8988T (cell line): ENCODE measurements around the gene RAB11FIP5.

ENCODE experiments used
- DNase-seq: peaks from one replicate; pipeline ENCODE4 v3.0.0; 2011

RAB11FIP5 gene

DNA sequence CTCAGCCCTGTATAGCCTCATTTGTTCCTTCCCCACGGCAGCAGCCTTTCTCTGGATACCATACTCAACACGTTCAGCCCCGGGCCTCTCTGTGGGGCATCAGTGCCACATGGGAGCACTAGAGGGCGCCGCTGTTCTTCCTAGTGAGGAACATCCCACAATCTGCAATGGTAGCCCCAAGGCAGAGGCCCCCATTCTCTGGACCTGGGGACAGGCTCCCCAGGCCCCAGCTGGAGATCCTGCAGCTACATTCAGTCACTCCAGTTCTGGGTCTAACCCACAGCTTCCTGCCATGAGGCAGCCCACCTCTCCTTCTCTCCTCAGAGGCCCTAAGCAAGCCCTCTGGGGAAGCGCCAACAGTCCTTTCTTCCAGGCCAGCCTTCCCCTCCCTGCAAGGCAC lies 27.1 kb downstream of the RAB11FIP5 start:
- peak; percentile 90 for DNase-seq

DNA sequence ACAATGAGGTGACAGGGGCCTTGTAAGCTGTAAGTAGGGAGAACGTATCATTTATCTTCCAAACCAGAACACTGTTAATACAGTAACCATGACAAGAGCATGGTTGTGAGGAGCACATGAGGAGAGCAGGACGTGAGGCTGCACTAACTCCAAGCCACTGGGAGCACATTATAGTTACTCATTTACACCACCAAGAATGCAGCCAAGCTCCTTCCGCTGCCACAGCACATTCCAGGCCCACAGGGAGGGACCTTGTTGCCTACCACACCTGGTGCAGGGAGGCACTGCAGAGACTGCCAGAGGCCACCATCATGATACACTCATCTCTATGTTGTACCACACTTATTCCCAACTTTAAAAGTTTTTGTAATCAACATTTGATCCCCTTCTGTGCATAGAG lies 27.8 kb downstream of the RAB11FIP5 start:
- no peak for DNase-seq

DNA sequence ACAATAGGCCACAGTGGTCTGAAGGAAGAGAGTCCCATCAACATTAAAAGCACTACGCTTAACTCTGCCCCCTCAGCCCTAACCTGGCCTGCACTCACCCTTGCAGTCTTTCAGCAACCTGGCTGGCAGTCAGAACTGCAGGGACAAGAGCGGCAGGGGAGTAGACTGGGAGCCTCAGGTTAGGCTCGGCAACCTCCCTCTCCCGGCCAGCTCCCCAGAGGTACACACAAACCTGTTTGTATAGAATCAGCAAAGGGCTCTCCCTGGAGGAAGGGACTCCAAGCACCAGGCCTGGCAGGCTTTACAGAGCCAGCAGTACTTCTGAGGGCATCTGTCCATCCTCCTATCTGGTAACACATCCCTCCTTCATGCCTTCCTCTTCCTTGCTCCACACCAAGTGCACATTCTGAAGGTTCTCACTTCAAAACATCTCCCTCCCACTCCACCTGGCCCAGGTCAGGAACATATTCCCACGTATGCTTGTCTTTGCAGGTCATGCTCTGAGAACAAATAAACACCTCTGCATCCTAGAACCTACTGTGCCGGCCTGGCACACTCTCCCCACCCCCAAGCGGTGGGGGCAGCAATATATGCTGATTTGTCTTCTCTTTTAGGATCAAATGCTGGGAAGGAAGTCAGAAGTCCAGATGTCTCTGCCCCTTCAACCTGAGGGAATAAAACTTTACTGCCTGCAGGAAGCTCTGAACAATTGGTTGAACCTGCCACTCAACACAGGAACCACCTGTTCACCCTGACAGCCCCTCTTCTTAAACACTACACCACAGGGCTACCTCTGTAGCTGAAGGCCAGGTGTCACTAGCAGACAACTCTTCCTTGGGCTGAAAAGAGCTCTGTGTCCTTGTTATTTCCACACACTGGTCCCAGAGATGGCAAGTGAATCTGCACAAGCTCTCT lies 28.6 kb downstream of the RAB11FIP5 start:
- no peak for DNase-seq

DNA sequence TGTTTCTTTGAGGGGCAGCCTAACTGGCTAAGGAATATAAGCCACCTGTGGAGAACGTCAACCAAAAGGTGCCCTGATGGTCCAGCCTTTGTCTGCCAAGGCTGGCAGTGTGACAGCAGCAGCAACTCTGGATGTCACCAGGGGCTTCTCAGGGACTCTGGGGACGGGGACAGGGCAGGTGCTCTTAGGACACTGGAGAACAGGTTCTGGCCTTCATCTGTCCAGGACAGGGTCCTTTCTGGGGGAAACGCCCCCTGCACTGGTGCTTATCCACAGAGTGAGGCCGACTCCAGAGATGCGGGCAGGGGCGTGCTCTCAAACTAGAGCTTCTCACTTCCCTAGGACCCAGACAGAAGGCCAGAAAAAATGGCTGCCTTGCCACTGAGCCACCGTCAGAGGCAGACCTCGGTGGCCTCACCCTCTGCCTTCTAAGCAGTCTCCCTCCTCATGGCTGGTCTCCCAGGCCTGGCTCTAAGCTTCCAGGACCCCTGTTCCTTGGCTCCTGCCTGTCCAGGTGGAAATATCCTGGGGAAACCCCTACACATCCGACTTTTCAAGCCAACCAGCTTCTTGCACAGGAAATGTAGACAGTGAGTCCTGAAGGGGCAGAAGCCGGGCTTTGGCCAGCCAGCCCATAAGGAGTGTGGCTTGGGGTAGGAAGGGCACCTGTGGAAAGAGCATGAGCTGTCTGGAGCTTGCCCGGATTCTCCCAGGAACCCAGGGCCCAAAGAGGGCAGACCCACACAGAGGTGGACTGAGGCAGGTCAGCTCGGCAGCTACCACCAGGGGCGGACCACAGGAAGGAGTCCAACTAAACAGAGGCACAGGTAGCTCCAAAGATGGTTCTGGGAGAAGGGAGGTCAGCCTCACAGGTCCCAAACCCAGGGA lies 30.0 kb downstream of the RAB11FIP5 start:
- DNase-seq: no peak

DNA sequence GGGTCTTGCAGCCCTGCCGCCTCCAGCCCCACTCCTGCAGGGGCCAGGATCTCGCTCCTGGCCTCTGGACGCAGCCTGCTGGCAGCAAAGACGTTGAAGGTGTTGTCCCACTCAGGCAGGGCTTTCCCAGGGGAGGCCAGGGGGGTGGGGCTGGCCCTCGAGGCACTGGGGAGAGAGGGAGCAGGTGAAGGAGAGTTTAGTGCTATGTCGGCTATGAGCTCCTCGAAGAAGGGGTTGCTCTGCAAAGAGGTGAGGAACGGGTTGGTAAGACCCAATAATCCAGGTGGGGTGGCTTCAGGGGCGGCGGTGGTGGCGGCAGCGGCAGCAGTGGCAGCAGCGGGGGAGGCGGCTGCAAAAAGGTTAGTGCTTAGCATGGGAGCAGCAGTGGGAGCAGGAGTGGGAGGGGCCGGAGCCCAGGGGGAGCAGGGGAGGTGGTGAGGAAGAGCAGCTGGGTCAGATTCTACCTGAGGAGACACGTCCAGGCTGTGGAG lies 31.5 kb downstream of the RAB11FIP5 start:
- DNase-seq: no peak

DNA sequence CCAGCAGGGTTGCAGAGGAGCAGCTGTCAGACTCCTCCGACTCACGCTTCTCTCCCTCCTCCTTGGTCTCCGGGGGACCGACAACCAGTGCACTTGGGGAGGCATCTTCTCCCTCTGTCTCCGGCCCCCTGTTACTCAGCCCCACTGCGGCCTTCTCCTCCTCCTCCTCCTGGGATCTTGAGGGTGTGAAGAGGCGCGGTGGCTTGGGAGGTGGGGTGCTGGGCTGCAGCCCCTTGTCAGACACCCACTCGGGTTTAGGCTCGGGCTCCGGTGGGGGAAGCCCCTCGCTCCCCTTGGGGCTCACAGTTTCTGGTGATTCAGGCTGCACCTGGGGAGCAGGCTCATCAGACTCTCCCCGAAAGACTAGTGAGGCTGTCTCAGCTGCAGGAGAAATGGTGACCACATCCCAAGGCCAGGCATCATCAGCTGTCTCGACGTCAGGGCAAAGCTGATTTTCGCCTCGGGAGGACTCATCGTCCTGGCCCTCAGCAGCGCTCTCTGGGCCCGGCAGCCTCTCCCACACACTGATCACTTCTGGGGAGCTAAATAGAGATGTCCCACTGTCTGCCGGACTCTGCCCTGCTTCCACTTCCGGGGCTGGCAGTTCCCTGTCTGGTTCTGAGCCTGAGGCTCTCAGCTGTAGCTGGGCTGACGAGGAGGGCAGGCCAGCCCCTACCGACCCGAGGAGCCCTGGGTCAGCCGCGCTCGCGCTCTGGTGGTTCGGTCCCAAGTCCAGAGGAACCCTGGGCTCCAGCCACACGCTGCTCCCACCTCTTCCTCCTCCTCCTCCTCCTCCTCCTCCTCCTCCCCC lies 32.2 kb downstream of the RAB11FIP5 start:
- no peak for DNase-seq

DNA sequence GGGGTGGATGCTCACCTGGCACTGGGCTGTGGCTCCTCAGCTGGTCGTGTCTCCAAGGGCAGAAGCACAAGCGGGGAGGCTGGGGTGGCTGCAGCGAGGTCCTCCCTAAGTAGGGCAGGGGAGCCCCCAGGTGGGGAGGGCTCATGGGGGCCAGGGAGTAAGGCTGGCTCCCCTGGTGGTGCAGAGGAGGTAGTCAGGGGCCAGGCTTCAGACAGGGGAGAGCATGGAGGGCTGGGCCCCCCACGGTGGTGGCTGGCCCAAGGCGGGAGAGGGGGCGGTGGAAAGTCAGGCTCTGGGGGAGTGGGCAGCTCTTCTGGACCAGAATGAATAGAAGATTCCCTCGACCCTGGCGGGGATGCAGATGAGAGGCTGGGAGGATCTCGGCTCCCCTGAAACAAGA lies 33.1 kb downstream of the RAB11FIP5 start:
- no peak for DNase-seq

DNA sequence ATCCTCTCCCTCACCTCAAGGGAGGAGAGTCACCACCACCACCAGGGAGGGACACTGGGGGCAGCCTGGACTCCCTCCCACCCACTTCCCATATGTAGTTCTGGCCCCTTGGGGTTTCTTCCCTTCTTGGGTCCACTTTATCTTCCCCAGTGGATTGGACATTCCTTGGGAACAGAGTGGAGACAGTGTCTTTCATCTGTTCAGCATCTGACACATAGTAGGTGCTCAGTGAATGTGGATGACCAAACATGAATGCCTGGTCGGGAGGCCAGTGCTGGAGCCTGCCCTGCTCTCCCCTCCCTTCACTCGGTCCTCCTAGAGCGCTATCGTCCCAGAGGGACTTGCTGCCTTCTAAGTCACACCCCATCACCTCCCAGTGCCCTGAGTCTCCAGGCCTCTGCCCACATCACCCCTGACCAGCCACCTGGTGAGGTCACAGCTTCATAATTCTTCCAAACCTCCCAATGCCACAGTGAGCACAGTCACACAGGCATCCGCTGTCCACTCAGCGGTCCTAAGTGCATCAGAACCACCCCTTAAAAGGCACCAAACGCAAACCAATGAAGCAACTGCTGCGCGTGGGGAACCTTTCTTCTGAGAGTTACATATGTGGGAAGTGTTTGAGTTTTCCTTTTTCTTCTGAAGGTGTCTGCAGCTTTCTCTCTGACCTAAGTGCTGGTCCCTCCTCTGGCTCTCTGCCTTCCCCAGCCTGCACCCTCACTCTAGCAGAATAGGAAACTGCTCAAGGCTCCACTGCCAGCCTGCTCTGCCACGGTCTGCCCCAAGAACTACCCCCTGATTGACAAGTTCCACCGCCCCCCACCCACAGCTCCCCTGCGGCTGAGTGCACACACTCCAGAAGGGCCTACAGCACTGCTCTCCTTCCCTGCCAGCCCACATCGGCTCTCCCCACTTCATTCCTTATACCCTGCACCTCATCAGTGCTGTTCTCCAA lies 34.0 kb downstream of the RAB11FIP5 start:
- DNase-seq: no peak

DNA sequence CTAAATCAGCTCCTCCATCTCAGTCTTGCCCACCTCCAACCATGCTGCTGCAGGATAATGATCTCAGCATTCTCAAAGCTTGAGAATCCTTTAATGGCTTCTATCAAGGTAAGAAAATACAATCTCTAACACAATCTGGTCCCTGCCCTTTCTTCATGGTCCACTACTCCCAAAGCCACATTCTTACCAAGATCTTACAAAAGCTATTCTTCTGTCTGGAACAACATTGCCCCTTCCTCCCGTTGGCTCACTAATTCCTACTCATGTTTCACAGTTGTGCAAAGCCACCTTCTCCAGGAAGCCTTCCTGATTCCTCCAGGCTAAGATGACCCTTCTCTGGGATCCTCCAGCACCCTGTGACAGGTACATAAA lies 35.3 kb downstream of the RAB11FIP5 start:
- no peak for DNase-seq

DNA sequence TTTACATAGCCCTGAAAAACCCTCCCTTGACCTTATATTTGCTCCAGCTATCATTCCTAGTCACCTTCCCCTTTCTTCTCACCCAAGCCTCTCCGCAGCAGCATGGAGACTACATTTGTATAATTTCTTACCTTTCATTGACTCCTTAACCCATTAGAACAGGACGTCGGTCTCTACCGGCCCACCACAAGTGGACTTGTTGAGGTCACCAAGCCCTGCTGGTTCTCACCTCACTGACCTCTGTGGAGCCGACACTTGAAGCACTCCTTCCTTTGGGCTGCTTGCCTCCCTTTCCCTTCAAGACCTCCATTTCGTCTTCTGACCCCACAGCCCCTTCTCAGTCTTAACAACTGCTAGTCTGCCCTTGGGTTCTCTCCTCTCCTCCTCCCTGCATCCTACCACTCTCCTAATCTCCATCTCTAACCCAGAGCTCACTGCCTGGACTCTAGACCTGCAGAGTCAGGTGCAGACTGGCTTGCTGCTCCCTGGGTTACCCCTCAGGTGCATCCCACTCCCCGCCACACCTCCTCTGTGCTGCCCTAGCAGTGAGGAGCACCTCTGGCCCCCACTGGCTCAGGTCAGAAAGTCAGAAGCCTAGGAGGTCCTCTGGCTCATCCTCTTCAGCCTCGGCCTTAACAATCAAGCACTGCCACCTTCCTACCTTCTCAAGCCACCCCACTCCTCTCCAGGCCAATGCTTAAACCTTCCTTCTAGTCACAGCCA lies 35.9 kb downstream of the RAB11FIP5 start:
- no peak for DNase-seq

DNA sequence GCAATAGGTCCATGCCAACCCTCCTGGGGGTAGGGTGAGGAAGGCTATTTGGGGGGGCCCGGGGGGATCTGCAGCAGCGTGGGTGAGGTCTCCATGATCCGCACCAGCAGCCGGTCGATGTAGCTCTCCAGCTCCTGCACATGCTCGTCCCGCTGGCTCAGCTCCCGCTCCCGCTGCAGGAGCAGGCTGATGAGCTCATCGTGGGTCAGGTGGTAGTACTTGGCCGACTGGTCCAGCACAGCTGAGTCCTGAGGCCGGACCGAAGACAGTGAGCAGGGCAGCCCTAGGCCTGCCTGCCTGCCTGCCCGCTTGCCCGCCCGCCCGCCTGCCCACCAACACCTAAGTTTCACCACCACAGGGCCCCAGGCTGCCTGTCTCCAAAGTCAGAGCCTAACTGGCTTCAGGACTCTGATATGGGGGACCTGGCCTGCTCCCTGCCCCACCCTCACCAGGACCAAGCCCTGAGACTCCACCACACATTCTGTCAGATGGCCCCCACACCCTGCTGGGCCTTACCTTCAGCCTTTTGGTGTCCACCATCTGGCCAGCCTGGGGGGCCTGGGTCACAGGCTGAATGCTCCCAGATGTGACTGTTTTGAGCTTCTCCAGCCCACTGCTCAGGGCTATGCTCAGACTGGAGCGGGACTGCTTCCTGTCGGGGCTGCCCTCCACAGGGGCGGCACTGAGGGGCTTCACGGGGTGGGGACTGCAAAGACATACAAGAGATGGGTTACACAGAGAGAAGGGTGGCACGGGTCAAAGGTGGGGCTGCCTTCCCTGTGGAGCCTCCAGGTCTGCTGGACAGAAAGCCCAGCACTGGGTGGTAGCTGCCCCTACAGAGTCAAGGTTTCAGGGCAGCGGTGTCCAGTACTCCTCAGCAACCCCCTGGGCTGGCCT lies 37.0 kb downstream of the RAB11FIP5 start:
- no peak for DNase-seq

DNA sequence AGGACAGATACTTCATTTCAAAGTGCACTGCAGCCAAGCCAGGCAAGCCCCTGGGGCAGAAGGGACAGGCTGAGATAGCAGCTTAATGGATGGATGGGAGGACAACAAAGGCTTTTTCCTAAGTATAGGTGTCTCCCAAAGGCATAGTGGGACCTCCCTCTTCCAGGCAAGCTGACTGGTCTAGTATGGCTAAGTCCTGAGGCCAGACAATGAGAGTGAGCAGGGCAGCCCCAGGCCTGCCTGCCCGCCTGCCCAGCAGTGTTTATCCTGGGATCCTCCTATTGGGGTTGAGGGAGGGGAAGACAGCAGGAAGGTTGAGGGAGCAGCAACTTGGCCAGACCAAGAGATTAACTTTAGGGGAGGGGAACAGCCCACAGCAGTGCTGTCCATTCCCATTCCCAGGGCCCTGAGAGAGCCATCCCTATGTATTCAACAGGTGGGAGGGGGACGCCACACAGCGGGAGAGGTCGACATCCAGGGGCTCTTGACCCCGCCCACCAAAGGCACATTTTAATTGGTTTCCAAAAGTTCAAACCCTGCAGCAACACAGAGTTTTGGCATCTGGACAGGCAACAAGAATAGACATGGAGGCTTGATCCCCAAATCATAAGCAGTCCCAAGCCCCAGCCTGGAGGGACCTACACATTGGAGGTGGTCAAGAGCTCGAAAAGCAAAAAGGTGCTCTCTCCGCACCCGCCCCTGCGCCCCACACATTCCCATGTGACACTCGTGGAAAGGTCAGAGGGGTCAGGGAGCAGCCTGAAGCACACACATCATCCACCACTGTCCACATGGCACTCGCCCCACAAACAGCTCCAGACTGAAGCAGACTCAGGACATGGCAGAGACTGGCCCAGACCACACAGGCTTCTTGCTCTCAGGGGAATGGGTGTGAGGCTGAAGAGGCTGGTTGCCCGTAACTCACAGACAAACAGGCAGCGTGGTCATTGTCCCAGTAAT lies 38.4 kb downstream of the RAB11FIP5 start:
- DNase-seq: no peak

DNA sequence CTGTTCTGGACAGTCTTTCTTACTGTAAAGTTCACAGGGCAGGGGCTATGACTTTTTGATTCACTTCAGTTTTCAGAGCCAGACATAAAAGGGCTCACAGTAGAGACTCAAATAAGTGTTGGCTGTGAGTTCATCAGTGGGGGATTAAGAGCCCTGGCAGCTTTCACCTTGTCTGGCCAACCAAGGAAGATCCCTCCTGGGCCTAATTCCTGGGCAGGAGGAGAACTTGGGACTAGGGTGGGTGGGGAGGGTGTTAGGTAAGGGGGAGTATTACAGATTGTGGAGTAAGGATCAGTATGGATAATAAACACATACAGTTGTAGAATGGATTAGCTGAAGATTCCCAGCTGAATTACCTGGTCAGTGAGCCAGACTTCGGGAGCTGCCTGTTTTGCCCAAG lies 40.3 kb downstream of the RAB11FIP5 start:
- no peak for DNase-seq

DNA sequence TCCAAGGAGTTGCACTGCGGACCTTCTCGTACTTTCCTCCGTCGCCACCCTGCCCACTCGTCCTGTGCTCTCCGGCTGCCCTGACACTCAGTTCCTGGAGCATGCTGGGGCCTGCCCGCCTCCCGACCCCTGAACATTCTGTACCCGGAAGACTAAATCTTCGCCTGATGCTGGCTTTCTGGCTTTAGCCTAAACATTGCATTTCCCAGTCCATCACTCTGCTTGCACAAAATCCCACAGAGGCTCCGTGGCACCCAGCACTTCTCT lies 40.7 kb downstream of the RAB11FIP5 start:
- no peak for DNase-seq

DNA sequence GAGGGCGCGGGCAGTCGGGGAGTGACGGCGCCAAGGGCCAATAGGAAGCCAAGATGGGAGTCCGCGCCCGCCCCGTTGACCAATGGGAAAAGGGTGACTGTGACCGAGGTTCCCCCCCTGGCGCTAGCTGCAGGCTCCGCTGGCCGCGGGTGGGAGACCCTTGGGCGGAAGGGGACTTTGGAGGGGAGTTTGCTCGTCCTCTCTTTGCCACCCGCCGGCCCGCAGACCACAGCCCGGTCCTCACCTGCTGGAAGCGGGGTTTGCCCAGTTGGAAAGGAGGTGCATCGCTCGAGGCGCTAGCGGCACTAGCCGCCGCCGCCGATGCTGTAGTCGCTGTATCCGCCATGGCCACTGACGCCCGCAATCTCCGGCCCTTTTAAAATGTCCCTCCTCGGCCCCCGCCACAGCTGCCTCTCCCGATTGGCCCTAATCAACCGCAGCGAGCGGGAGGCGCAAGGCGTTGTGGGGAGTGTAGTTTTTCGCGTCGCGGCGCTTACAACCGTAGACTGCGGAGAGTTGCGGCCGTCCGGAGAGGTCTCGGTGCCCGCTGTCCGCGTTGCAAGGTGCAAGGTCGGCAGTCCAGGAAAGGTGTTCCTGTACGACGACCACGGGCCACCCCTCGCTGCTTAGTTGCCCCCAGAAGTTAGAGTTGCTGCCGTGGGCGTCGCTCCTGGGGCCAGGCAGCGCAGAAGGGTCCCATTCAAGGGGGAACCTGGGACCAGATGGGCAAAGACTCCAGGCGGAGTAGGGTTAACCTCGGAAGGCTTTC lies 41.2 kb downstream of the RAB11FIP5 start, which contains the start of gene SFXN5:
SFXN5 (minus strand) TSS at position 353 of the 769 bp plus-strand sequence; CDS start at position 346, 7 bp downstream.
- DNase-seq: peak; percentile 96

DNA sequence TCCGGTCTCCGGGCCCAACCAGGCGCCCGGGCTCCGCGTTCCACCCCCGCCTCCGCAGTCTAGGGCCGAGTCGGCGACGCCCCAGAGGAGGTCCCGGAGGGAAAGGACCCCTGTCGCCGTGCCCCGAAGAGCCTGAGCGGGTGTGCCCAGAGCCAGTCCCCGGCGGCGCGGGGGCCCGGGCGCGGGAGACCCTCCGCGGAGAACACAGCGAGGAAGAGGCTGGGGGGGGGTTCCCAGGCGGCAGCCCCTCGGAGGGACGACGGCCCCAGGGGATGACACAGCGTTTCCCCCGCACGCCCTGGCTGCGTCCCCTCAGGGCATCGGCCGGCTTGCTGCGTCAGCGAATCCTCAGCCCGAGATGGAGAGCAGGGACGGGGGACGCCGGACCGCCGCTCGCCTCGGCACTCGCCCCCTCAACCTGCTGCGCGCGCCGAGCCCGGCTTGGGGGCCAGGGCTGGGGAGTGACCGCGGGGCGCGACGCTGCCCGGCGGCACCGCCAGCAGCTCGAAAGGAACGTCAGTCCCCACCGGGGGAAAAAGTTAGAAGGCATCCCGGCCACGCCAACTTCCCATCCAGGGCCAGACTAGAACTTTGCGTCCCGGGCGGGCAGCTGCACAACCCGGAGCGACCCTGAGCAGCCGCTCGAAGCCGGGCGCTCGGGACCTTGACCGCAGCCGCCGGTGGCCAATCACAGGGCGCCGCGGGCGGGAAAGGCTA lies 41.9 kb downstream of the RAB11FIP5 start:
- DNase-seq: no peak
